A549 (cell line): ENCODE measurements around the gene AKR1C3.

Source experiments
- CEBPB ChIP-seq, 2 experiments: fragments of >200 bp in 1 of 2; sonication (Bioruptor Twin) in 1 of 2; formaldehyde crosslinking in 1 of 2; IDR thresholded peaks; 2 replicates each; pipeline ENCODE4 v1.6.1; 2012 to 2016
- CTCF ChIP-seq: fragments of >200 bp; sonication (Bioruptor Twin); formaldehyde crosslinking; IDR thresholded peaks from 3 replicates; pipeline ENCODE4 v1.5.1; 2016
- HEYL ChIP-seq: fragments of 250-450 bp; sonication (Bioruptor Pico); IDR thresholded peaks from 2 replicates; pipeline ENCODE4 v1.8.0; 2021; ENCODE audit warnings: mild to moderate bottlenecking, moderate library complexity
- KDM5A ChIP-seq: fragments of 200-600 bp; sonication (generic); IDR thresholded peaks from 2 replicates; pipeline ENCODE4 v1.6.1; 2016; ENCODE audit warnings: antibody characterized with exemption, mild to moderate bottlenecking
- NFE2L2 ChIP-seq: fragments of 150-350 bp; conservative IDR thresholded peaks from 2 replicates; pipeline ENCODE4 v1.6.1; 2014; ENCODE audit warnings: low read length
- NR3C1 ChIP-seq: fragments of >200 bp; sonication (Bioruptor Twin); formaldehyde crosslinking; IDR thresholded peaks from 3 replicates; pipeline ENCODE4 v1.6.1; 2017
- PBX3 ChIP-seq: IDR thresholded peaks from 2 replicates; pipeline ENCODE4 v1.6.1; 2012
- POLR2A ChIP-seq: IDR thresholded peaks from 2 replicates; pipeline ENCODE4 v1.6.1; 2012; ENCODE audit warnings: mild to moderate bottlenecking, low read length

- TF ChIP-seq POLR2A = no peak
- no peak for TF ChIP-seq CEBPB (IDR thresholded peaks at IDR 0.05)
- TF ChIP-seq CTCF = no peak
- TF ChIP-seq HEYL (CRISPR knock-in tag) = no peak
- TF ChIP-seq NR3C1 = no peak
- no peak for TF ChIP-seq NFE2L2
- no peak for TF ChIP-seq KDM5A
- no peak for TF ChIP-seq PBX3
These were observed 12.3 kb downstream of the AKR1C3 start for GRCh38 chr10:5106553-5106952.
